D721Med (cell line): Measurements from ENCODE around the gene CRISPLD2.

Experiments
- DNase-seq: peaks from one replicate; pipeline ENCODE4 v3.0.0; 2011; ENCODE audit warnings: low spot score; ENCODE audit not compliant: insufficient read length
- FAIRE-seq: peaks from 2 replicates; lab custom pipeline; 2011; peaks lifted over from hg19 to GRCh38; lab: Jason Lieb, UNC
- TF ChIP-seq, protein P1 (sequence below): IDR thresholded peaks from 2 replicates; pipeline ENCODE4 v1.5.1; 2012; ENCODE audit warnings: mild to moderate bottlenecking, control low read depth; ENCODE audit not compliant: insufficient read depth; ENCODE audit errors: missing control alignments

The CRISPLD2 gene

DNA sequence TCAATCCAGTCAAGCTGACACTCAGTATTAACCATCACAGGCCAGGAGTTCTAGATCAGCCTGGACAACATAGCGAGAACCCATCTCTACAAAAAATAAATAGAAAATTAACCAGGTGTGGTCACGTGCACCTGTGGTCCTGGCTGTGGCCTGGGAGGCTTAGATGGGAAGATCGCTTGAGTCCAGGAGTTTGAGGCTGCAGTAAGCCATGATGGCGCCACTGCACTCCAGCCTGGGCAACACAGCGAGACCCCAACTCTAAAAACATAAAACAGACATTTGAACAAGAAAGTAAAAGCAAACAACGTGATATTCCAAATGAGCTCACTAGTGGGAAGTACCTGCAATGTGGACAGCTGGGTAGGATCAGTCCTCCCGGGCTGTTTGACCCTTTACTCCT, 41.9 kb downstream of the CRISPLD2 start:
- DNase-seq (no peak), FAIRE-seq (no peak)
- TF ChIP-seq, protein P1, sequence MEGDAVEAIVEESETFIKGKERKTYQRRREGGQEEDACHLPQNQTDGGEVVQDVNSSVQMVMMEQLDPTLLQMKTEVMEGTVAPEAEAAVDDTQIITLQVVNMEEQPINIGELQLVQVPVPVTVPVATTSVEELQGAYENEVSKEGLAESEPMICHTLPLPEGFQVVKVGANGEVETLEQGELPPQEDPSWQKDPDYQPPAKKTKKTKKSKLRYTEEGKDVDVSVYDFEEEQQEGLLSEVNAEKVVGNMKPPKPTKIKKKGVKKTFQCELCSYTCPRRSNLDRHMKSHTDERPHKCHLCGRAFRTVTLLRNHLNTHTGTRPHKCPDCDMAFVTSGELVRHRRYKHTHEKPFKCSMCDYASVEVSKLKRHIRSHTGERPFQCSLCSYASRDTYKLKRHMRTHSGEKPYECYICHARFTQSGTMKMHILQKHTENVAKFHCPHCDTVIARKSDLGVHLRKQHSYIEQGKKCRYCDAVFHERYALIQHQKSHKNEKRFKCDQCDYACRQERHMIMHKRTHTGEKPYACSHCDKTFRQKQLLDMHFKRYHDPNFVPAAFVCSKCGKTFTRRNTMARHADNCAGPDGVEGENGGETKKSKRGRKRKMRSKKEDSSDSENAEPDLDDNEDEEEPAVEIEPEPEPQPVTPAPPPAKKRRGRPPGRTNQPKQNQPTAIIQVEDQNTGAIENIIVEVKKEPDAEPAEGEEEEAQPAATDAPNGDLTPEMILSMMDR = no peak

- no peak for DNase-seq
- FAIRE-seq = no peak
- TF ChIP-seq, protein P1 = no peak
These were observed 43.2 kb downstream of the CRISPLD2 start for GRCh38 chr16:84862804-84863480.

GRCh38 chr16:84863481-84863814, 43.7 kb downstream of the CRISPLD2 start:
- TF ChIP-seq, protein P1 = no peak
- DNase-seq (no peak), FAIRE-seq (no peak)

DNA sequence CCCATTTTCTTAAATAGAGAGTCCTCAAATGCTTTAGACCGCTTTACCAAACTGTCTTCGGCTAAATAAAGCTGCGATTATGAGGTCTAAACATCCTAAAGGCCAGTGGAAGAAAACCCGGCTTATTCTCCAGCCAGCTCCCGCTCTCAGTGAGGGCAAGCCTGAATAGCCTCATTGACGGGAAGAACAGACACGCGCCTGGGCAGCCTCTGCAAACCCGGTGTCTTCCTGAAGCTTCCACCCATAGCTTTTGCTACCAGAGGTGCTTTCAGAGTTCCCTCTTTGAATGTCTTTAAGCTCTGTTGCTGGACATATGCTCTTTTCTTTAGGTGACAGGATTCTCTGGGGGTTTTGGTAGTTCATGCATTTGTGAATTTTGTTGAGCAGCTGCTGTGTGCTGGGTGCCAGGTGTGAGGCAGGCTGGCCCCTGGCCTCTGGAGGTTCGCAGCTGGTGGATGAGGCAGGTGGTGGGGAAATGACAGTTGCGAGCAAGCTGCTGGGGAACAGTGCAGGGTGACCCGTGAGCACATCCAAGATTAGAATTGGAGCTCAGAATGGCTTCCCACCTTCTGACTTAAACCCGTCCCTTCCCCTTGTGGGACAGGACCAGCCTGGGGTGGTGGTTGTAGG, 44.7 kb downstream of the CRISPLD2 start:
- no peak for FAIRE-seq
- TF ChIP-seq, protein P1 = no peak
- DNase-seq = no peak

- FAIRE-seq (no peak), DNase-seq (no peak)
- TF ChIP-seq, protein P1 = no peak
These were observed 47.9 kb downstream of the CRISPLD2 start for GRCh38 chr16:84867696-84868095.

GRCh38 chr16:84868328-84868727, 48.5 kb downstream of the CRISPLD2 start:
- TF ChIP-seq, protein P1 = no peak
- FAIRE-seq (no peak), DNase-seq (no peak)

DNA sequence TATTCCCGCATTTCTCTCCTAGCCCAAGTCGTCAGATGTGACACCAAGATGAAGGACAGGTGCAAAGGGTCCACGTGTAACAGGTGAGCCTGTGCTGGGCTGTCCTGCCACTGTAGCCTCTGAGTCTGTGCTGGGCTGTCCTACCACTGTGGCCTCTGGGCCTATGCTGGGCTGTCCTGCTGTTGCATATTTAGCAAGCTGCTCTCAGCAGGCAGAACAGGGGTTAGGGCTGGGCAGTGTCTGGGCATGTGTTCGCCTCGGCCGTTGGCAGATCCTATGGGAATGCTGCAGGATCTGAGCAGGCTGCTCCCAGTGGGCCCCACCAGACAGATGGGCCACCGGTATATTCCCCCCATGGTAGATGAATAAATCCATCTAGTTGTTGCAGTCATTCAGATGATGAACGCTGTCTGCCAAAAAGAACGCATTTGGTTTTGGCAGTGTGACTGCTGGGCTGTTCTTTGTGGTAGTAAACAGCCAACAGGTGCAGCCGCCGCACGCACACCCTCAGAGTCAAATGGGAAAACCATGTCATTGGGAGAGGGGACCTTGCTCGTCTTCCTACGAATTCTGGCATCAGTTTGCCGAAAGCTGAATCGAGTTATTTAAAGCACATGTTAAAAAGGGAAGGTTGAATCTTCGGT, 49.2 kb downstream of the CRISPLD2 start:
- TF ChIP-seq, protein P1 = no peak
- FAIRE-seq (no peak), DNase-seq (no peak)
